IMR-90 (cell line): ENCODE data around the gene WDR3. TPM values are rescaled to one million over a fixed set of nuclear protein-coding genes. Genes with fewer than 3 reads are reported as not detected.

Experiments used
- ATAC-seq: fragments of 200-7000 bp; cut with Tn5 transposase; 2 replicates; pipeline ENCODE4 v1.9.1; 2020; ENCODE audit warnings: low read depth, mild to moderate bottlenecking, moderate library complexity
- BruUV-seq: library from RNA; stranded (reverse); fragments of 400-500 nt; replicated peaks from 2 replicates; lab custom pipeline; 2021; lab: Mats Ljungman, UMichigan
- CTCF ChIA-PET: fragments of 300-600 bp; formaldehyde crosslinking; extraction: SDS; loops from one replicate; lab custom pipeline; 2021; ENCODE audit warnings: antibody characterized with exemption; lab: Yijun Ruan, JAX
- POLR2A ChIA-PET: fragments of 300-600 bp; sonication (Branson Sonifier 250); formaldehyde crosslinking; loops from one replicate; lab custom pipeline; 2022; ENCODE audit warnings: antibody characterized with exemption; ENCODE audit not compliant: unreplicated experiment; lab: Charles Lee
- DNase-seq: peaks from one replicate; pipeline ENCODE4 v3.0.0; 2013
- H2AFZ ChIP-seq: replicated peaks from 2 replicates; pipeline ENCODE3; 2013; ENCODE audit warnings: low read length, mild to moderate bottlenecking; ENCODE audit not compliant: poor library complexity
- H2AK5ac ChIP-seq: 2 replicates; pipeline ENCODE4 v1.6.1; 2013; ENCODE audit warnings: low read depth, low read length, inconsistent platforms
- H2AK9ac ChIP-seq: replicated peaks from 2 replicates; pipeline ENCODE3; 2013; ENCODE audit warnings: mild to moderate bottlenecking, low read depth, low read length, moderate library complexity; ENCODE audit not compliant: poor library complexity
- H2BK120ac ChIP-seq: 2 replicates; pipeline ENCODE4 v1.6.1; 2013; ENCODE audit warnings: low read depth, low read length, inconsistent platforms
- H2BK15ac ChIP-seq: 3 replicates; pipeline ENCODE4 v1.6.1; 2013; ENCODE audit warnings: low read depth, low read length, inconsistent platforms
- H2BK20ac ChIP-seq: 2 replicates; pipeline ENCODE4 v1.6.1; 2013; ENCODE audit warnings: low read depth, mild to moderate bottlenecking, inconsistent platforms, low read length, moderate library complexity
- H2BK5ac ChIP-seq: 2 replicates; pipeline ENCODE4 v1.6.1; 2013; ENCODE audit warnings: mild to moderate bottlenecking, low read depth, low read length, inconsistent platforms; ENCODE audit not compliant: poor library complexity, severe bottlenecking
- H3K14ac ChIP-seq: replicated peaks from 2 replicates; pipeline ENCODE4 v1.6.1; 2013; ENCODE audit warnings: low read depth, low read length, inconsistent platforms
- H3K18ac ChIP-seq: 2 replicates; pipeline ENCODE4 v1.6.1; 2013; ENCODE audit warnings: low read depth, low read length, control low read depth
- H3K23ac ChIP-seq: 2 replicates; pipeline ENCODE4 v1.6.1; 2013; ENCODE audit warnings: low read depth, low read length, inconsistent platforms
- H3K27ac ChIP-seq: 2 replicates; pipeline ENCODE4 v1.5.1; 2013; ENCODE audit warnings: mild to moderate bottlenecking, control low read depth, low read length; ENCODE audit not compliant: insufficient read depth
- H3K27me3 ChIP-seq: 2 replicates; pipeline ENCODE4 v1.6.1; 2013; ENCODE audit warnings: low read length; ENCODE audit not compliant: control insufficient read depth, insufficient read depth
- H3K36me3 ChIP-seq: 2 replicates; pipeline ENCODE4 v1.6.1; 2013; ENCODE audit warnings: low read length, mixed read lengths; ENCODE audit not compliant: control insufficient read depth, insufficient read depth
- H3K4ac ChIP-seq: 2 replicates; pipeline ENCODE4 v1.6.1; 2013; ENCODE audit warnings: low read depth, low read length, inconsistent platforms
- H3K4me1 ChIP-seq: 2 replicates; pipeline ENCODE4 v1.6.1; 2013; ENCODE audit warnings: low read length, mixed read lengths; ENCODE audit not compliant: control insufficient read depth, insufficient read depth
- H3K4me2 ChIP-seq: 2 replicates; pipeline ENCODE4 v1.6.1; 2013; ENCODE audit warnings: low read depth, mild to moderate bottlenecking, control low read depth, low read length, moderate library complexity
- H3K4me3 ChIP-seq: 2 replicates; pipeline ENCODE4 v1.5.1; 2013; ENCODE audit warnings: low read depth, mild to moderate bottlenecking, control low read depth, low read length, moderate library complexity; ENCODE audit not compliant: insufficient read depth
- H3K56ac ChIP-seq: 2 replicates; pipeline ENCODE4 v1.6.1; 2013; ENCODE audit warnings: low read length, inconsistent platforms; ENCODE audit not compliant: insufficient read depth; ENCODE audit errors: extremely low read depth
- H3K79me1 ChIP-seq, 2 experiments: 2 replicates each; pipeline ENCODE4 v1.6.1; 2013; ENCODE audit warnings: low read length in 2 of 2, inconsistent platforms in 1 of 2, low read depth in 1 of 2
- H3K9ac ChIP-seq: 2 replicates; pipeline ENCODE4 v1.6.1; 2013; ENCODE audit warnings: low read depth, low read length, control low read depth
- H3K9me1 ChIP-seq: 2 replicates; pipeline ENCODE4 v1.6.1; 2013; ENCODE audit warnings: low read length, inconsistent platforms; ENCODE audit not compliant: insufficient read depth
- H3K9me3 ChIP-seq: 2 replicates; pipeline ENCODE4 v1.6.1; 2013; ENCODE audit warnings: low read length; ENCODE audit not compliant: control insufficient read depth, insufficient read depth
- H4K20me1 ChIP-seq: 2 replicates; pipeline ENCODE4 v1.6.1; 2013; ENCODE audit warnings: low read length, inconsistent platforms; ENCODE audit not compliant: insufficient read depth
- H4K5ac ChIP-seq: 2 replicates; pipeline ENCODE4 v1.6.1; 2013; ENCODE audit warnings: mild to moderate bottlenecking, low read depth, low read length, control low read depth
- H4K8ac ChIP-seq, 2 experiments: 2 replicates each; pipeline ENCODE4 v1.6.1; 2013; ENCODE audit warnings: low read depth in 2 of 2, low read length in 2 of 2, control low read depth in 1 of 2, inconsistent platforms in 1 of 2
- H4K91ac ChIP-seq: 2 replicates; pipeline ENCODE4 v1.6.1; 2013; ENCODE audit warnings: low read depth, low read length, inconsistent platforms; ENCODE audit not compliant: insufficient read depth
- BHLHE40 ChIP-seq: fragments of 150-350 bp; IDR thresholded peaks from 2 replicates; pipeline ENCODE4 v1.6.1; 2016; ENCODE audit warnings: mild to moderate bottlenecking, low read depth, low read length
- CEBPB ChIP-seq: IDR thresholded peaks from 2 replicates; pipeline ENCODE4 v1.6.1; 2012; ENCODE audit warnings: low read depth, low read length, improper control_type of control experiment
- MAFK ChIP-seq: IDR thresholded peaks from 2 replicates; pipeline ENCODE4 v1.6.1; 2012; ENCODE audit warnings: low read depth, low read length, improper control_type of control experiment
- MAZ ChIP-seq: IDR thresholded peaks from 2 replicates; pipeline ENCODE4 v1.6.1; 2012; ENCODE audit warnings: low read depth, mild to moderate bottlenecking, low read length, improper control_type of control experiment, moderate library complexity, borderline replicate concordance
- RFX5 ChIP-seq: IDR thresholded peaks from 2 replicates; pipeline ENCODE4 v1.8.0; 2012; ENCODE audit warnings: low read depth, mild to moderate bottlenecking, low read length, moderate library complexity
- SMC3 ChIP-seq: fragments of 150-350 bp; IDR thresholded peaks from 2 replicates; pipeline ENCODE4 v1.6.1; 2016; ENCODE audit warnings: low read depth, mild to moderate bottlenecking, antibody characterized with exemption, low read length, moderate library complexity
- WGBS, 2 experiments: methylation state at CpG; one replicate each; pipeline versions ENCODE4 v1.1.5 to v1.1.7; 2013; ENCODE audit warnings: missing lambda C conversion rate in 2 of 2; ENCODE audit not compliant: insufficient read length in 1 of 2; ENCODE audit errors: extremely low coverage in 2 of 2; 5-methylcytosine and 5-hydroxymethylcytosine counted together
- dilution Hi-C: fragments of 300-500 bp; cut with HindIII; formaldehyde crosslinking; loops from one replicate; pipeline ENCODE4 v1.14.3; 2018; ENCODE audit warnings: low sequenced_read_pairs; ENCODE audit not compliant: unreplicated experiment
- in situ Hi-C: fragments of 300-500 bp; cut with MboI; formaldehyde crosslinking; loops from 3 replicates; pipeline ENCODE4 v1.14.3; 2019; ENCODE audit warnings: low sequenced_read_pairs, inconsistent platforms, mixed read lengths
- intact Hi-C: fragments of 100-400 bp; cut with micrococcal nuclease; formaldehyde crosslinking; loops from 2 replicates; pipeline ENCODE4 v1.10.0; 2022
- polyA plus RNA-seq, 3 experiments: library from polyadenylated mRNA; depleted of rRNA; stranded (reverse); fragments of >200 nt; gene quantifications; 2 replicates each; pipeline ENCODE4 v1.2.3, GENCODE V29; 2012; ENCODE audit warnings: low replicate concordance in 1 of 3
- total RNA-seq: library from RNA; depleted of rRNA; stranded (reverse); fragments of >200 nt; gene quantifications from 2 replicates; pipeline ENCODE4 v1.2.3, GENCODE V29; 2012

The WDR3 gene
- total and polyA plus RNA-seq, 2 of the 4 experiments (the other 2 are of a cell fraction) = 16.7 to 88.5 TPM

DNA sequence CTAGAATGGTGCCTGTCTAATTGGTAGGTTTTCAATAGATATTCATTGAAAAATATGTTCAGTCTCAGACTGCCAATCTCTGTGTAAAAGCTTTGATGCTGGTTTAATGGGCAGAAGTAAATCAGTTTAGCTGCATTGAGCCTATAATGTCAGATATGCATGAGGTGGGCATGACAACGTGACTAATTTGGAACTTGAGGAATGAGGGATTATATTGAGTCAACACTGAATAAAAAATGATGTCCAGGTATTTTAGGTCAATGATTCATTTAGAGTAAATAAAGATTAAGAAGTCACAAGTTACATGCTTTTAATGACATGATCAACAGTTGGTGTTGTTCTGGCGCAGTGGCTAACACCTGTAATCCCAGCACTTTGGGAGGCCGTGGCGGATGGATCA lies 3.0 kb downstream of the WDR3 start:
- Histone ChIP-seq H2BK20ac (no peak overlapping the region), H3K79me1 (peaks cover 18 to 50% of the 10 kb centered on the region in 2 experiments), H2BK15ac (no peak overlapping the region), H4K91ac (no peak overlapping the region), H3K23ac (no peak overlapping the region), H3K4me3 (no peak overlapping the region), H4K20me1 (peaks cover 8% of the 10 kb centered on the region; the same call in 1 of the 2 replicates), H2BK120ac (no peak overlapping the region), H3K9me3 (no peaks in the 10 kb centered on the region), H3K4me2 (no peak overlapping the region), H2BK5ac (no peak overlapping the region), H3K27me3 (no peaks in the 10 kb centered on the region), H2AFZ (no peak overlapping the region), H3K36me3 (peaks cover 4% of the 10 kb centered on the region), H3K27ac (no peak overlapping the region), H3K4ac (no peak overlapping the region), H3K9ac (no peak overlapping the region), H3K9me1 (peaks cover 3% of the 10 kb centered on the region), H4K5ac (no peak overlapping the region), H3K4me1 (0 out of 2 replicates have a peak, but pooled peaks cover 3% of the 10 kb centered on the region), H2AK5ac (no peak overlapping the region), H3K14ac (no peak overlapping the region), H3K18ac (no peak overlapping the region), H3K56ac (no peak overlapping the region), H2AK9ac (no peak overlapping the region), H4K8ac (no peak overlapping the region)
- in situ Hi-C loops = no loop called here
- WGBS, 2 experiments = 100% methylated on average over 1 of the region's 4 CpGs; no CpG with 5 or more reads in 1 of the 2 experiments
- intact Hi-C loops = no loop called here
- no TSS peak for BruUV-seq
- dilution Hi-C loops = no loop called here
- TF ChIP-seq CEBPB (no peak), BHLHE40 (no peak), SMC3 (no peak), RFX5 (no peak), MAZ (no peak), MAFK (no peak)
- no peak for DNase-seq
- no peak for ATAC-seq
- ChIA-PET POLR2A (interaction anchor here (0.6 kb wide), 1 partner anchor 96 kb away, joined by 10 read pairs; no protein-coding TSS in a partner anchor), CTCF (interaction anchor here (0.7 kb wide), 1 partner anchor 34 kb away, joined by 5 read pairs; no protein-coding TSS in a partner anchor)
